DLD1 (cell line): ENCODE results near the gene ZNF532.

ENCODE experiments used
- in situ Hi-C: cut with HindIII; loops from 2 replicates; pipeline ENCODE4 v1.10.0; 2017; ENCODE audit warnings: low sequenced_read_pairs

The ZNF532 gene

DNA sequence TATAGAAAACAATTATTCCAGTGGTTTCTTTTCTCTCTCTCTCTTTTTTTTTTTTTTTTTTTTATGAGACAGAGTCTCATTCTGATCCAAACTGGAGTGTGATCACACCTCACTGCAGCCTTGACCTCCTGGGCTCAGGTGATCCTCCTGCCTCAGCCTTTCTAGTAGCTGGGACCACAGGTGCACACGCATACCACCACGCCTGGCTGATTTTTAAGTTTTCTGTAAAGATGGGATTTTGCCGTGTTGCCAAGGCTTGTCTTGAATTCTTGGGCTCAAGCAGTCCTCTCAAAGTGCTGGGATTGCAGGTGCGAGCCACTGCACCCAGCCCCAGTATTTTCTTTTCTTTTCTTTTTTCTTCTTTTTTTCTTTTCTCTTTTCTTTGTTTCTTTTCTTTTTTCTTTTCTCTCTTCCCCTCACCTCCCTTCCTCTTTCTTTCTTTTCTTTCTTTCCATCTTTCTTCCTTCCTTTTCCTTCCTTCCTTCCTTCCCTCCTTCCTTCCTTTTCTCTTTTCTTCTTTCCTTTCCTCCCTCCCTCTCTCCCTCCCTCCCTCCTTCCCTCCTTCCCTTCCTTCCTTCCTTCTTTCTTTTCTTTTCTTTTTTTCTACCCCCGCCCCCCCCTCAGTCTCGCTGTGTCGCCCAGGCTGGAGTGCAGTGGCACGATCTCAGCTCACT lies 76.9 kb downstream of the ZNF532 start:
- in situ Hi-C loops: no loop called here

DNA sequence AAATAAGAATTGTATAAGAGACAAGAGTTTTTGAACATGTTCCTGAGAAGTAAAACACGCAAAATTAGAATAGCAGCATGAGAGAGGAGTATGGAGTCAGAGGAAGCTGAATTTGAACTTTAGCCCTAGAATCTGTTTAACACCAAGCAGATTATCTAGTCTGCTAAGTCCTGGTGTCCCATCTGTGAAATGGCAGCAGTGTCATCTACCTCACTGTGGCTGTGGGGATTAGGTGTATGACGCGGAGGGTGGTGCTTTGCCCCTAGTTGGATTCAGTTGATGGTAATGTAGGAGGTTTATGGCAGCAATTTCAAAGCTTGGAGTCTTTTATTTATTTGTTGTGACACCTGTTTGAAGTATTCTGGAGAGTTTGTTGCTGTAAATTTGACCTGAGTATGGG lies 79.2 kb downstream of the ZNF532 start:
- in situ Hi-C loops: no loop called here

DNA sequence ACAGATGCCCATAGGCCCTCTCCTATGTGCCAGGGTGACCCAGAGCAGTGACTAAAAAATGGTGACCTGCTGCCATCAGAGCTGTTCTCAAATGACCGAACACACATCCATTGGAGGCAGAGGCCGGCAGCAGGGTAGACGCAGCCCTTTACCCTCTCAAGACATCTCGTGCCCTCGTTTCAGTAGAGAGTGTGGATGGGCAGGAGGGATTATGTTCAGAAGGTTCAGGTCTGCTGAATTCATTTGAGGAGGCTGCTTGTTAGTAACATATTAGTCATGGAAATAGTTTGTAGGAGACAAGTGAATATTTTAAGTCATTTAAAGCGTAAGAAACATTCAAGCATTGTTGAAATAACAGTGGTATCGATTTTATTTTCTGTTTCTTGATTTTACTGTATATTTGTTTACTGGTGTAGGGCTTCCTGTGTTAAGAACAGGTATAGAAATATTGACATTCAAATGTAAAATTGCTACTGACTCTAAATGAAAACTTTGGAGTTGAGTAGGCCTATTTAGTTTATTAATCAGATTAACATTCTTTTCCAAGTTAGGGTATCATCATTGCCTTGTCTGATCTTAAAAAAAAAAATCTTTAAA lies 82.6 kb downstream of the ZNF532 start:
- in situ Hi-C loops: no loop called here

DNA sequence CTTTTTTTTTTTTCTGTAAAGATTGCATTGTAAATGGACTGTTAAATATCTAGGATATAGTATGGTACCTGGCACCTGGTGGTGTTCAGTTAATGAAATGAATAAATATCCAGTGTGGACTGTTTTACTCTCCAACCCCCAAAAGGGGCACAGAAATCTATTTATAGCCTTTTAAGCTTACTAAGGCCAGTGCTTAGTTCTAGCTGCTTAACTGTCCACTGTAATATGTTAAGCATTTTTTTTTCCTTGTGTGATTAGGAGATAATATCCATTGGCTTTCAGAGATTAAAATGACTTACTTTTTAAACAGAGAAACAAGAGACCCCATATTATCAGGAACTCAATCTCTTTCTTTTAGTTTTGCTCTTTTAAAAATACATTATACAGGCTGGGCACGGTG lies 84.4 kb downstream of the ZNF532 start:
- in situ Hi-C loops: no loop called here

DNA sequence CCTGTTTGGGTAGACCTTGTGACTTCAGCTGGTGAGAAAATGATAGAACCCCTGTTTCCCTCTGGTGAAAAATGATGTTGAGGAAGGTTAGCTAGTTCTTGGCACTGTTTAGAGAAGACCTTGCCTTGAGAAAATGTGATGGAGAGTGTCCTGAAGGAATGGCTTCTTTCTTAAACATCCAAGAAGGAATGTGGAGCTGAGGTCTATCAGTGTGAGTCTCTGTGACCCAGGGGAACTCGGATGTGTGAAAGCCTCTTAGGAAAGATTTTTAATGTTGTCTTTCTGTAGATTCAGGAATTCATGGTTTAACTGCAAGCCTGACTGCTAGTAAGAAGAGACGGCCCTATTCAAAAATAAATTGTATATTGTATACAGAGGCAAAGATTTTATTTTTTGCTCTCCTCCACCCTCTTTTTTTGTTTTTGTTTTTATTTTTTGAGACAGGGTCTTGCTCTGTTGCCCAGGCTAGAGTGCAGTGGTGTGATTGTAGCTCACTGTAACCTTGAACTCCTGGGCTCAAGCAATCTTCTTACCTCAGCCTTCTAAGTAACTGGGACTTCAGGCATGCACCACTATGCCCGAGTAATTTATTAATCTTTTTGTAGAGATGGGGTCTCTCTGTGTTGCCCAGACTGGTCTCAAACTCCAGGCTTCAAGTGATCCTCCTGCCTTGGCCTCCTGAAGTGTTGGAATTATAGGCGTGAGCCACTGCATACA lies 87.5 kb downstream of the ZNF532 start:
- in situ Hi-C loops: no loop called here

DNA sequence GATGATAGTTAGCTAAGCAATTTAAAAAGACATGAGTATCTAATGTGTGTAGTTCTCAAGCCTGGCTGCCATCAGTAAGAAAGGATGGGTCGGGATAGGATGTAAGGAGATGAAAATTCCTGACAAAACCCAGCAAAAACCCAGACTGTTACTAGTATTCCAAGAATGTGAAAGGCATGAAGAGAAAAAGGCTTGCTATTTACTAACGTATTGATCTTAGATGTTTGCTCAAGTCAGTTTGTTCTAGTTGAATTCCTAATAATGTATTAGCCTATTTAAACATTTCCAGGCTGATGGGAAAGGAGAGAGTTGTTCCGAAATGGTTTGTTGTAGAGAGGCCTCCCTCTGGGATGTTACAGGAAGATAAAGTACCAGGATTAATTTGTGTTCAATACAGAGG lies 88.2 kb downstream of the ZNF532 start:
- in situ Hi-C loops: no loop called here

DNA sequence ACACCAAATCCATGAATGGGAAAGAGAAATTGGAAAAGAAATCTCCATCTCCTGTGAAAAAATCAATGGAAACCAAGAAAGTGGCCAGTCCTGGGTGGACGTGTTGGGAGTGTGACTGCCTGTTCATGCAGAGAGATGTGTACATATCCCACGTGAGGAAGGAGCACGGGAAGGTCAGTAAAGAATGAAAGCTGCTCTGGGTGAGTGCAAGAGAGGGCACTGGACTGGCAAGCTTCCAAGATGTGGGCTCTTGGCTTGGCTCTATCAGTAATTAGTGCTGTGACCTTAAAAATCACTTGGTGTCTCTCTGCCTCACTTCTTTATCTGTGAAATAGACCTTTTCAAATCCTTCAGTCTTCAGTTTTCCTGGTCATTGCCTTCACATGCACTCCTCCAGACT lies 89.0 kb downstream of the ZNF532 start:
- in situ Hi-C loops: no loop called here

DNA sequence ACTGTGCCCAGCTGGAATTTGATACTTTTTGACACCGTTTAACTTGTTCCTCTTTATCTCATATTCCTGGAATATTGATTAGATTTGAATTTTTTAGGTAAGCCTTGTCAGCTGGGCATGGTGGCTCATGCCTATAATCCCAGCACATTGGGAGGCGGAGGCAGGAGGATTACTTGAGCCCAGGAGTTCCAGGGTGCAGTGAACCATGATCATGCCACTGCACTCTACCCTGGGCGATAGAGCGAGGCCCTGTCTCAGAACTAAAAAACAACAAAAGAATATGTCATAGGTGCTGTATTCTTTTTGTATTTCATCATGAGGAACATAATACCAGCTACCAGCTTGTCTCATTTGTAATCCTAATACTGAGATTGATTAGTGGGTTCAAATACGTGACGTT lies 90.3 kb downstream of the ZNF532 start:
- in situ Hi-C loops: no loop called here

DNA sequence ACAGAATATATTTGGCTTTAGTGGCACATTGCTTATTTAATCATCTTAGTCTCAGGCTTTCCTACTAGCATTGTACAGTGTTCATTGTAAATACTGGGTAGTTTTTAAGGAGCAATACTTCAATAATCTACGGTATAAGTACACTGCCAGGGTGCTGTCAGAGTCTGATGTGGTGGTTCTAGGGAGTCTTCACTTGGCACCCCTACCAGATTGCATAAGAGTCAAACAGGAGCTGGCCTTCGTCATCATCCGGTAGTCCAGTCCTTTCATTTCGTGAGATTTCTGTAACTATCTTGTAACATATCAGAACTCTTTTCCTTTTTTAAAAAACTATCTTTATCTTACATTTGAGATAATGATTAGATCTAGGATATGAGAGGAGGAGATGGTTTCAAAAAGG lies 91.1 kb downstream of the ZNF532 start:
- in situ Hi-C loops: no loop called here

DNA sequence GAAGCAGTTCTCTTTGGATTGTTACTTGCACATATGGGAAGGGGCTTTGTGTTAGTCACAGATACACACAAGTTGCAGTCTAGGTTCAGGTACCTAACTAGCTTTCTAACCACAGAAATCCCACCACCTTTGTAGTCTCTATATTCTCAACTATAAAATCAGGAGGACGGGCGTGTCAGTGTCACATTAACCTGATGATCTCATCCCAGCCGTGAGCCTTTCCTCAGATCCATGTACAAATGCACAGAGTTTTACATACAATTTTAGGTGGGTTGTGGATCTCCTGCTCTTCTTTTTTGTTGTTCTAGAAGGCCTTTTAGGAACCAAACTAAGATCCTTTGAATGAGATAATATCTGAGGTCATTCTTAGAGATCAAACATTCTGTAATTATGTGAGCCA lies 94.0 kb downstream of the ZNF532 start:
- in situ Hi-C loops: no loop called here

DNA sequence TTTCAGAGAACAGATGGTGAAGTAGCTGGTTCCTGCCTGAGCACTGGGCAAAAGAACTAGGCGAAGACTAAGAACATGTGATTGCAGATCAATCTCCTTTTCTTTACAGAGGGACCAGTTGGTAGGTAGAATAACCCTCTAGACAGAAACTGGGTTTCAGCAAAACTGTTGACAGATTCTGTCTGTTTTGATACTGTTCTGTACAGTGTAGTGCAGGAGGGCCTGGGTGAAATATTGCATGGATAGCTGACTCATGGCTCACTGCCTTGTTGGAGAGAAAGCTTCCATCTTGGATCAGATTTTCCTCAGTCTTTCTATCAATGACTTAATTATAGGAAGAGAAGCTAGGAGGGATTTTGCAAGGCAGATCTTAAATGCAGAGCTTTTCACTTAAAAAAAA lies 95.8 kb downstream of the ZNF532 start:
- in situ Hi-C loops: no loop called here

DNA sequence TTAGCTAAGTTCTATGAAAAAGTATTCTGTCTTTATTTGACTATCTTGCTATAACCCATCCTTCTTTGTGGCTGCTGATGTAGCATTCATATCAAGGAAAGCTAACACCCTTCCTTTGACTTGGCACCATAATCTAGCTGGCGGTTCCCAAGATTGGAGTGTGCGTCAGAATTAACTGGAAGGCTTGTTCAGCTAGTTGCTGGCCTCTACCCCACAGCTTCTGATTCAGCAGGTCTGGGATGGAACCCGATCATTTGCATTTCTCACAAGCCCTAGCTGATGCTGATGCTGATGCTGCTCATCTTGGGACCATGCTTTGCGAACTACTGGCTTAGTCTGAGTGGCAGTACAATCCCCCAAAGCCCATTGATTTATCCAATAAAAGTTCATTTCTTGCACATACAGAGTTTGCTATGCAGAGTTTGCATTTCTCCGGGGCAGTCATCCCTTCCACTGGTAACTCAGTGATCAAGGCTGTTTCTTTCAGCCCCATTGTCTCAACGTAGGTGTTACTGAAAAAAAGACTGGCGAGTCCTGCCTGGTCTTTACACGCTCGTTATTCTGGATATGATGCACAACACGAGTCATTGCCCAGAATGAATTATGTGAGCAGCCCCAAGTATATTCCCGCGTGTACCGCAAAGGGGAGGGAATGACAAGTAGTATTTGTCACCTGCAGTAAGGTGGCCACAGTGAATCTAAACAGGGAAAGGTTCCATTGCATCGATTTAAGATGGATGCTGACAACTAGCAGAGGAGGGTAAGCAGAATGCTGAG lies 96.5 kb downstream of the ZNF532 start:
- in situ Hi-C loops: no loop called here

DNA sequence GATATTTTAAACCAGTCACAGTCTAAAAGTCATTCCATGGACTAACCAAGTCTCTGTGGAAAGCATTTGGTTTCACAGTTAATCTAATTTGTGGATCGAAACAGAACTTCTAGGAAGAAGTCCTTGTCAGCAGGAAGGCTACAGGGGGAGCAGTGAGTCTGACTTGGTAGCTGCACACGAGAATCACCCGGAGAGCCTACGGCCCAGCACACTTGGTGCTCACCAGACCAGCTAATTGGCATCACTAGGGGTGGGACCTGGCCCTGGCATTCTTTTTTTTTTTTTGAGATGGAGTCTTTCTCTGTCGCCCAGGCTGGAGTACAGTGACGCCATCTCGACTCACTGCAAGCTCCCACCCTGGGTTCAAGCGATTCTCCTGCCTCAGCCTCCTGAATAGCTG lies 97.7 kb downstream of the ZNF532 start:
- in situ Hi-C loops: no loop called here

DNA sequence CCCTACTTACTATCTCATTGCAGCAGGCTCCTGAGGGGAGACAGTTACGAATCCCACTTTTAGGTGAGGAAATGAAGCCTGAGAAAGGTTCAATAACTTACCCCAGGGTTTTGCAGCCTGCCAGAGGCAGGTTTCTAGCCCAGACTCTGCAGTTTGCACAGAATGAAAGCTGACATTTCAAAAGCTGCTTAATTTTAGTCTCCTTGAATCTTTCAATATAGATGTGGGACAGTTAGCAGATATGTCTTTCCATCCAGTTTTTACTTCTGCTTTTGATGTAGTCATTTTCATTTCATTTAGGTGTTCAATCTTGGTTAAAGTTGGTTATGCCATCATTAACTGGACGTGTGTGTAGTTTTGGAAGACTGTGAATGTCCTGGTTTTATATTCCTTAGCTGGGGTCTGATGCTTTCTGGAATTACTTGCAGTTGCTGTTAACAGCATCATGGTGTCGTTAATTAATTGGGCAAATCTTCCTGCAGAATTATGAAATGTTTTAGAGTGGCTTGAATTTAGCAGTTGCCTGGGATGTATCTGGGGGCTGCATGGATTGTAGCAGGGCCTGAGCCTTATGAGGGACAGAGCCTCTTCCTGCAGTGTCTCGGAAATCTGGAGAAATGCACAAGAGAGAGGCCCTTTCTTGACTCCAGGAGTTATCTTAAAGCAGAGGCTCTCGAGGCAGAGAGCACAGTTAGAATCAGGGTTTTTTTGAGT lies 100.8 kb downstream of the ZNF532 start:
- in situ Hi-C loops: no loop called here

DNA sequence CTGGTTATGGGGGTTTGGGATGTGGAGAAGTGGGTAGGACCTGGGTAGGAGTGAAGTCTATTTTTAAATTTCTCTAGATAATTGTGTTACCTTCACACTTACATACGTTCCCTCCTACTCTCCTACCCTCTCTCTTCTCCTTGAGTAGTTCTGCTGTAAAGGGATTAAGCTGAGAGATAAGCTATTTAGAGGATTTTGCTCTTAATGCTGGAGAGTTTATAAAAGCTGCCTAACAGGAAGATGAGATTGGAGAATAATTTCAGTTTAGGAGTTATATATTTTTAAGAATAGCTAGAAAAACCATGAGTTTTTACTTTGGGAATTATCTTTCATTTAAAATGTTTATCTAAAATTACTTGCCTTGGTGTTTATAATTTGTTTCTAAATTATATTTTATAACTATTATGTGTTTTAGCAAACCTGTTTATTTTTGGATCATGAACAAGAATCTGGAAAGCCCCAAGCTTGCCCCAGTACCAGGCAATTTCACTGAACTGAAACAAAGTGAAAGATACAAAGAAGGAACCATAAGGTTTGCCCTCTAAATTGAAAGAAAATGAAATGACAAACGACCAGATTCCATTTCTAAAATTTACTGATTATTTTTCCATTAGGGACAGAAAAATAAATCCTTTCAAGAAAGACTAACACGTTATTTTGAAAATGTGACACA lies 101.5 kb downstream of the ZNF532 start:
- in situ Hi-C loops: no loop called here

DNA sequence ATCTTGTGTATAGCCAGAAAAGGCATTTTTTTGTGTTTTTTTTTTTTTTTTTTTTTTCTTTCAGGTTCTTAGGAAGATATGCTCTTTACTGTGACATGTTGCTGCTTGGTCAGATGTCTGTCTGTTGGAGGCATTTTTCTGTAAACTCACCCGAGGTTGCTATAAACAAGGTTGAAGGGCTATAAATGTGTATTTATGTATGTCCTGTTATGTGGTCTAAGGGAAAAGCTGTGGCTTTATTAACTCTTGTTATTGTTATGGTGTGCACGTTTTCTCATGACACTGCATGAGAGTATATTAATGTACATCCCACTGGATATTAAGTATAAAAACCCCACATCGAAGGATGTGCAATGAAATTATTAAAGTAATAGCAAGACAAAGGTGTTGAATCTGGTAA lies 102.0 kb downstream of the ZNF532 start:
- in situ Hi-C loops: no loop called here

DNA sequence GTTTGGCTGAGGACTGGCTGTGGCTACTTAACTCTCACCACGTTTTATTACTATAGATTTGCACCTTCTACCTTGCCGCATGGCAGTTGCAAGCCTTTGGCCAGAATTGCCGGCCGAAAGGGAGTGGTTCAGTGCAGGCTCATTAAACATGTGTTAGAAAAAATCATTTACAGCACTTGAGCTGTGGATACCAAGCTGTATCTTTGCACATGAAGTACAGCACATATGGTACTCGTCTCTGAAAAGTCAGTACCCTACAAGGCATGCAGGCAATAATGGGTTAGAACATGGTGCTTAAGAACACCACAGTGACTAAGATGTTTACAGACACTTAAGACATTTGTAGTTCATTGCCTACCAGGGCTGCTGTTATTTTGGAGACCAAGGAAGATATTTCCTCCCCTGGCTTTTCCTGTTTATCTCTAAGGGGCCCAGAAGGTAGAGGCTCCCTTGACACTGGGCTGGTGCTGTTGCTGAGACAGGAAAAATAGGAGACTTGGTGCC lies 103.1 kb downstream of the ZNF532 start:
- in situ Hi-C loops: no loop called here

DNA sequence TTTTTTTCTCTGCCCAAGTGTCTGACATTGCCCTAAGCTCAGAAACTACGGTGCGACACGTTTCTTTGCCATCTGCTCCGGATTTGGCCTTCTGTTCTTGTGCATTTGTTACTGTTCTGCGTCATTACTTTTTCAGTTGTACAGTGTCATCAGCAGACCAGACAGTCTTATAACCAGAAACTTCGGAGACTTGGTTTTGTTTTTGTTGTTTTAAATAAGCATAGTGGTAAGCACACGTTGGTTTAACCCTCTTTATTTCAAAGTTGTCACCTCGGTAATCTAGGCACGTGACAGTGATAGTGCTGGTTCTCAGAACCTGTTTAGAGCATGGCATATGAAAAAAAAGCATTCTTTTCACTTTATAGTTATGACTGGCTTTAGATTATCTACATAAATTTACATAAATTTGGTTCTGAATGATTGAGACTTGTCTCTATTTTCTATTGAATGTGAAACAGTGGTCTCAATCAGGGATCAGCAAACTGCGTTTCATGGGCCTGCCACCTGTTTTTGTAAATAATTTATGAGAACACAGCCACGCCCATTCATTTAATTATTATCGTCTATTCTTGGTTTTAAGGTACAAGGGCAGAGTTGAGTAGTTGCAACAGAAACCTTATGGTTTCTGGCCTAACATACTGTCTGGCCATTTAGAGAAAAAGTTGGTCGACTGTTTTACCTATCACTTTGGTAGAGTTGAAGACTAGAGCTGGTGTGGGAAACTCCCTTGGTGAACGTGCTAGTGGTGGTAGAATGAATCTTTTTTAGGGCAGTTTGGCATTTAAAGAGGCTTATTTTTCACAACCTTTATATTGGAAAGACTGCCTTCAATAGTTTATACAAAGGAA lies 106.5 kb downstream of the ZNF532 start:
- in situ Hi-C loops: no loop called here

DNA sequence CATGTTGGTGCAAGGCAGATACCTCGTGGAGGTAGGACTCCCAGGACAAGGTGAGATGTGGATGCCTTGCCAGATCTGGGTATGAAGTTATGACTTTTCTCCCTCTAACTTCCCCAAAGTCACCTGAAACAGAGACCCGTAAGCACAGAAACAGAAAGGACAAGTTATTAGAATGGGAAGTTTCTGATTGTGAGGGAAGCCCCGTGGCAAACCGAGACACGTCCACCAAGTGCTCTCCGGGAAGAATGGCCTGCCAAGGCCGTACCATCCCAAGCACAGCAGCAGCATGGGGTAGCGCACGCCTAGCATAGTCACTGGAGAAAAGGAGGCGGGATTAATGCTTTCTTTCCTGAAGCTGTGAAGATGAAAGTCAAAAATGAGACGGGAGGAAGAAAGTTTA lies 110.6 kb downstream of the ZNF532 start:
- in situ Hi-C loops: no loop called here
